Right lobe of liver (tissue), 4 donors: Measurements from ENCODE around the gene CD19.

ENCODE experiments used
- CTCF ChIP-seq, 4 donors: fragments of 200-600 bp in 3 of 4; fragments of 450-650 bp in 1 of 4; IDR thresholded peaks; one replicate each; pipeline versions ENCODE4 v1.5.1 to v1.8.0; 2016 to 2022; ENCODE audit warnings: antibody characterized with exemption in 4 of 4, mild to moderate bottlenecking in 2 of 4
- POLR2A ChIP-seq: fragments of 450-650 bp; IDR thresholded peaks from one replicate; pipeline ENCODE4 v1.6.1; 2017; ENCODE audit warnings: antibody characterized with exemption, mild to moderate bottlenecking
- donor health status: DM: no; HTN: no; CAD: no.
- donor health status: DM: no; HTN: no; CAD: no.
- donor health status: DM: no; HTN: yes; CAD: no.

- TF ChIP-seq POLR2A (no peak), CTCF (IDR thresholded peaks at IDR 0.05) (no peak)
Observed at GRCh38 chr16:28924399-28924761, 7.4 kb upstream of the CD19 start.
